Neutrophil (primary cell): ENCODE results near the gene TPBG.

Source experiments
- H3K27ac ChIP-seq: fragments of 200-600 bp; sonication (generic); 2 replicates; pipeline ENCODE4 v1.5.1; 2016; ENCODE audit warnings: mild to moderate bottlenecking, moderate library complexity
- H3K27me3 ChIP-seq: fragments of 200-600 bp; sonication (generic); 2 replicates; pipeline ENCODE4 v1.6.0; 2016; ENCODE audit warnings: mild to moderate bottlenecking
- H3K36me3 ChIP-seq: fragments of 200-600 bp; sonication (generic); 2 replicates; pipeline ENCODE4 v1.5.1; 2017
- H3K4me1 ChIP-seq, 2 experiments: fragments of 200-600 bp in 1 of 2; sonication (generic) in 1 of 2; 1 replicate in 1 of 2; 2 replicates in 1 of 2; pipeline versions ENCODE4 v1.5.1 to v1.6.1; 2013 to 2016; ENCODE audit warnings: low read depth in 1 of 2, low read length in 1 of 2, mild to moderate bottlenecking in 1 of 2, moderate library complexity in 1 of 2; ENCODE audit not compliant: control insufficient read depth in 1 of 2, insufficient read depth in 1 of 2
- H3K4me3 ChIP-seq, 2 experiments: fragments of 200-600 bp in 1 of 2; sonication (generic) in 1 of 2; 1 replicate in 1 of 2; 2 replicates in 1 of 2; pipeline ENCODE4 v1.5.1; 2013 to 2016; ENCODE audit warnings: low read depth in 1 of 2, low read length in 1 of 2, mild to moderate bottlenecking in 1 of 2, moderate library complexity in 1 of 2
- H3K9me3 ChIP-seq: fragments of 200-600 bp; sonication (generic); 2 replicates; pipeline ENCODE4 v1.5.1; 2016
- CTCF ChIP-seq: fragments of 200-600 bp; sonication (generic); IDR thresholded peaks from 2 replicates; pipeline ENCODE4 v1.5.1; 2016; ENCODE audit warnings: antibody characterized with exemption

Gene TPBG

GRCh38 chr6:82396964-82397751 lies 33.5 kb downstream of the TPBG start:
- Histone ChIP-seq H3K9me3 (no peaks in the 10 kb centered on the region), H3K36me3 (no peaks in the 10 kb centered on the region), H3K27me3 (no peaks in the 10 kb centered on the region), H3K4me1 (no peaks in the 10 kb centered on the region), H3K4me3 (no peak overlapping the region), H3K27ac (no peak overlapping the region)
- TF ChIP-seq CTCF: no peak

GRCh38 chr6:82397962-82398692 lies 34.5 kb downstream of the TPBG start:
- Histone ChIP-seq H3K36me3 (no peaks in the 10 kb centered on the region), H3K4me1 (no peaks in the 10 kb centered on the region), H3K4me3 (no peak overlapping the region), H3K9me3 (no peaks in the 10 kb centered on the region), H3K27ac (no peak overlapping the region), H3K27me3 (no peaks in the 10 kb centered on the region)
- TF ChIP-seq CTCF: no peak

- Histone ChIP-seq H3K4me3 (no peak overlapping the region), H3K4me1 (no peaks in the 10 kb centered on the region), H3K27ac (no peak overlapping the region), H3K36me3 (no peaks in the 10 kb centered on the region), H3K27me3 (no peaks in the 10 kb centered on the region), H3K9me3 (no peaks in the 10 kb centered on the region)
- TF ChIP-seq CTCF: no peak
These were observed 45.4 kb downstream of the TPBG start for GRCh38 chr6:82408952-82409431.

GRCh38 chr6:82410151-82410648 lies 46.6 kb downstream of the TPBG start:
- TF ChIP-seq CTCF: no peak
- Histone ChIP-seq H3K27me3 (no peaks in the 10 kb centered on the region), H3K9me3 (no peaks in the 10 kb centered on the region), H3K4me3 (no peak overlapping the region), H3K27ac (no peak overlapping the region), H3K4me1 (no peaks in the 10 kb centered on the region), H3K36me3 (no peaks in the 10 kb centered on the region)

GRCh38 chr6:82413868-82414267 lies 50.3 kb downstream of the TPBG start:
- H3K9me3 ChIP-seq: no peaks in the 10 kb centered on the region
- TF ChIP-seq CTCF: no peak
- no peaks in the 10 kb centered on the region for H3K27me3 ChIP-seq
- no peaks in the 10 kb centered on the region for H3K36me3 ChIP-seq
- H3K4me1 ChIP-seq: no peaks in the 10 kb centered on the region
- no peak overlapping the region for H3K27ac ChIP-seq
- H3K4me3 ChIP-seq: no peak overlapping the region
